K562 (cell line): Measurements from ENCODE around the gene ACE. TPM values are rescaled to one million over a fixed set of nuclear protein-coding genes. Genes with fewer than 3 reads are reported as not detected.

Experiments used
- ATAC-seq: fragments of 200-7000 bp; cut with Tn5 transposase; 3 replicates; pipeline ENCODE4 v1.9.1; 2020; ENCODE audit warnings: moderate library complexity
- BruUV-seq: library from RNA; stranded (reverse); fragments of 400-500 nt; replicated peaks from 2 replicates; lab custom pipeline; 2021; lab: Mats Ljungman, UMichigan
- CTCF ChIA-PET: fragments of 300-600 bp; formaldehyde crosslinking; extraction: SDS; loops from one replicate; lab custom pipeline; 2021; ENCODE audit warnings: low intra/inter-chr PET ratio; lab: Yijun Ruan, JAX
- POLR2A ChIA-PET: fragments of 300-600, 350-650 bp; sonication (Branson Sonifier 250); formaldehyde crosslinking; extraction: SDS; loops from one replicate; lab custom pipeline; 2021; ENCODE audit warnings: antibody characterized with exemption, inconsistent platforms; lab: Yijun Ruan, JAX
- DNase-seq, 4 experiments: peaks; one replicate each; pipeline versions ENCODE4 v3.0.0 to v3.0.0-alpha.2; 2011 to 2018; ENCODE audit warnings: low spot score in 3 of 4, mixed read lengths in 3 of 4; ENCODE audit errors: extremely low read depth in 1 of 4
- FAIRE-seq: peaks from 2 replicates; lab custom pipeline; 2011; peaks lifted over from hg19 to GRCh38; lab: Jason Lieb, UNC
- H2AFZ ChIP-seq: 2 replicates; pipeline ENCODE4 v1.6.0; 2011; ENCODE audit warnings: low read depth, low read length, control low read depth, inconsistent platforms
- H3K27ac ChIP-seq: fragments of 200-600 bp; 3 replicates; pipeline ENCODE4 v1.8.0; 2011; ENCODE audit warnings: low read depth, mild to moderate bottlenecking, control low read depth, inconsistent platforms, low read length, moderate library complexity, mixed read lengths; ENCODE audit errors: extremely low read depth
- H3K27me3 ChIP-seq, 2 experiments: fragments of 300-600 bp in 1 of 2; 2 replicates in 1 of 2; 3 replicates in 1 of 2; pipeline versions ENCODE4 v1.6.0 to v1.8.0; 2011; ENCODE audit warnings: inconsistent platforms in 2 of 2, low read length in 2 of 2, mild to moderate bottlenecking in 1 of 2, mixed read lengths in 1 of 2, moderate library complexity in 1 of 2; ENCODE audit not compliant: control insufficient read depth in 2 of 2, insufficient read depth in 2 of 2
- H3K36me3 ChIP-seq: fragments of 300-600 bp; 3 replicates; pipeline ENCODE4 v1.8.0; 2011; ENCODE audit warnings: mild to moderate bottlenecking, low read length, inconsistent platforms; ENCODE audit not compliant: control insufficient read depth, insufficient read depth
- H3K4me1 ChIP-seq, 2 experiments: fragments of 200-600 bp in 1 of 2; replicated peaks in 1 of 2; 2 replicates in 1 of 2; 3 replicates in 1 of 2; pipeline versions ENCODE4 v1.5.1 to v1.8.0; 2011; ENCODE audit warnings: inconsistent platforms in 2 of 2, low read length in 2 of 2, mild to moderate bottlenecking in 1 of 2, mixed read lengths in 1 of 2, moderate library complexity in 1 of 2; ENCODE audit not compliant: control insufficient read depth in 2 of 2, insufficient read depth in 2 of 2
- H3K4me2 ChIP-seq: 2 replicates; pipeline ENCODE4 v1.6.1; 2011; ENCODE audit warnings: low read length, control low read depth, inconsistent platforms, mixed read lengths; ENCODE audit not compliant: insufficient read depth
- H3K4me3 ChIP-seq: fragments of 200-600 bp; sonication (generic), shearing (Covaris generic); 2 replicates; pipeline ENCODE4 v1.5.1; 2016; ENCODE audit warnings: control low read depth, inconsistent platforms
- H3K79me2 ChIP-seq: fragments of 200-600 bp; 3 replicates; pipeline ENCODE4 v1.8.0; 2011; ENCODE audit warnings: low read length, inconsistent platforms; ENCODE audit not compliant: control insufficient read depth, insufficient read depth
- H3K9ac ChIP-seq, 2 experiments: 2 replicates each; pipeline versions ENCODE4 v1.6.0 to v1.6.1; 2011; ENCODE audit warnings: low read depth in 2 of 2, low read length in 2 of 2, control low read depth in 1 of 2, inconsistent platforms in 1 of 2, mild to moderate bottlenecking in 1 of 2, mixed read lengths in 1 of 2; ENCODE audit not compliant: insufficient read depth in 1 of 2
- H3K9me1 ChIP-seq: one replicate; pipeline ENCODE4 v1.6.0; 2011; ENCODE audit warnings: inconsistent platforms, mild to moderate bottlenecking, low read length, moderate library complexity; ENCODE audit not compliant: control insufficient read depth, insufficient read depth
- H3K9me3 ChIP-seq: replicated peaks from 2 replicates; pipeline ENCODE4 v1.5.1; 2011; ENCODE audit warnings: low read depth, low read length, inconsistent platforms; ENCODE audit not compliant: control insufficient read depth, insufficient read depth
- H4K20me1 ChIP-seq: replicated peaks from 2 replicates; pipeline ENCODE4 v1.6.1; 2011; ENCODE audit warnings: low read length, inconsistent platforms, mixed read lengths; ENCODE audit not compliant: control insufficient read depth, insufficient read depth
- ZBTB8A ChIP-seq: fragments of 450-650 bp; IDR thresholded peaks from 2 replicates; pipeline ENCODE4 v1.6.1; 2018; ENCODE audit warnings: mild to moderate bottlenecking, moderate library complexity; ENCODE audit not compliant: partially characterized antibody
- ZNF263 ChIP-seq: sonication (generic); formaldehyde crosslinking; IDR thresholded peaks from 2 replicates; pipeline ENCODE4 v1.8.0; 2022; ENCODE audit warnings: mild to moderate bottlenecking, missing genetic modification reagents, borderline replicate concordance
- WGBS: fragments of 100-300 bp; shearing (Covaris generic); methylation state at CpG from one replicate; pipeline ENCODE4 v1.1.6; 2016; ENCODE audit warnings: low coverage, mixed read lengths; ENCODE audit not compliant: insufficient coverage; ENCODE audit errors: missing lambda C conversion rate; 5-methylcytosine and 5-hydroxymethylcytosine counted together
- in situ Hi-C: fragments of 300-500 bp; cut with MboI; formaldehyde crosslinking; loops from 4 replicates; pipeline ENCODE4 v1.15.0; 2018; ENCODE audit warnings: inconsistent platforms, mixed read lengths
- intact Hi-C: fragments of 100-400 bp; cut with micrococcal nuclease; formaldehyde crosslinking; loops from 2 replicates; pipeline ENCODE4 v1.14.2; 2022
- polyA plus RNA-seq, 8 experiments: library from polyadenylated mRNA; depleted of rRNA in 4 of 8; stranded (reverse) in 5 of 8; unstranded in 3 of 8; fragments of >200 nt; fragmentation: Nextera tagmentation in 2 of 8; fragmentation: Illumina TruSeq in 1 of 8; extraction: Ambion mirVana in 2 of 8; extraction: Trizol in 1 of 8; gene quantifications; 2 replicates each; pipeline versions ENCODE4 v1.2.1 to v1.2.3, GENCODE V29; 2011 to 2014; ENCODE audit warnings: inconsistent platforms in 1 of 8, missing spikeins in 1 of 8
- total RNA-seq, 7 experiments: library from RNA; depleted of rRNA in 6 of 7; stranded (reverse); fragments of >200 nt in 6 of 7; fragmentation: Illumina TruSeq in 2 of 7; extraction: Trizol in 2 of 7; gene quantifications; 2 replicates each; pipeline versions ENCODE4 v1.2.1 to v1.2.3, GENCODE V29; 2011 to 2021; ENCODE audit warnings: low replicate concordance in 1 of 7
- TF ChIP-seq, protein P1 (sequence below): fragments of 450-650 bp; IDR thresholded peaks from 2 replicates; pipeline ENCODE4 v1.6.1; 2016

The ACE gene
- total and polyA plus RNA-seq, 9 of the 15 experiments (the other 6 are each of a cell fraction or from before 2014, with no cell fraction given): 0.07 to 2.5 (median 0.47) TPM; not detected in 1

DNA sequence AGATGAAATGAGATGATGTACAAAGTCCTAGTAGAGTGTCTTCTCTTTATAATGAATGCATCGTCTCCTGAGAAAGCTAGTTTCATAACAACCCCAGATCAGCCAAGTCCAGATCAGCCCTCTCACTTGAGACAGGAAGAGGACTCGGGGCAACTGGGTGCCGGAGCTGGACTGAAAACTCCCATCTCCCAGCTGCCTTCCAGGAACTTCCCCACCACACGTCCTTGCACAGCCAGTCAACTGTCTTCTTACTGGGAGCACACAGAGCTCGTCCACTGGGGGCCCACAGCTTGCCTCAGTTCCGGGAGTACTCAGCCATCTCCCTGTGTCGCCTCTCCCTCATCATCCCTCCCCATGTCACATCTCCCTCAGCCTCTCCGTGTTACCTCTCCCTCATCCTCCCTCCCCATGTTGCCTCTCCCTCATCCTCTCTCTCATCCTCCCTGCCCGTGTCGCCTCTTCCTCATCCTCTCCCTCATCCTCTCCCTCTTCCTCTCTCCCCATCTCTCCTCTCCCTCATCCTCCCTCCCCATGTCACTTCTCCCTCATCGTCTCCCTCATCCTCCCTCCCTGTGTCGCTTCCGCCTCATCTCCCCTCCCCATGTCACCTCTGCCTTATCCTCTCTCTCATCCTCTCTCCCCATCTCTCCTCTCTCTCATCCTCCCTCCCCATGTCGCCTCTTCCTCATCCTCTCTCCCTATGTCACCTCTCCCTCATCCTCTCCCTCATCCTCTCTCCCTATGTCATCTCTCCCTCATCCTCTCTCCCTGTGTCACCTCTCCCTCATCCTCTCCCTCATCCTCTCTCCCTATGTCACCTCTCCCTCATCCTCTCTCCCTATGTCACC is 23.9 kb downstream of the ACE start:
- no peak for FAIRE-seq
- BruUV-seq: no TSS peak
- CTCF ChIA-PET: no interaction called here
- in situ Hi-C loops: no loop called here
- Histone ChIP-seq H3K79me2 (no peaks in the 10 kb centered on the region), H3K9me1 (no peaks in the 10 kb centered on the region), H3K4me3 (no peak overlapping the region), H3K9ac (0 out of 4 replicates have a peak overlapping the region, but pooled peaks of 1 of the 2 experiments have one; percentile 11), H3K27ac (no peak overlapping the region), H2AFZ (no peak overlapping the region), H3K36me3 (no peaks in the 10 kb centered on the region), H4K20me1 (no peaks in the 10 kb centered on the region), H3K27me3 (peaks cover 22 to 27% of the 10 kb centered on the region in 2 experiments; a peak in 4 of 5 replicates), H3K9me3 (0 out of 2 replicates have a peak, but pooled peaks cover 2% of the 10 kb centered on the region), H3K4me1 (peaks cover 0 to 19% of the 10 kb centered on the region in 2 experiments; a peak in 2 of 5 replicates), H3K4me2 (no peak overlapping the region)
- no peak for DNase-seq
- POLR2A ChIA-PET: no interaction called here
- 4% methylated on average over 13 of the region's 14 CpGs for WGBS
- ATAC-seq: peak; percentile 30; the same call in 2 of the 3 replicates
- no peak for TF ChIP-seq ZBTB8A
- TF ChIP-seq ZNF263 (CRISPR knock-in tag): peak; percentile 88
- TF ChIP-seq, protein P1, sequence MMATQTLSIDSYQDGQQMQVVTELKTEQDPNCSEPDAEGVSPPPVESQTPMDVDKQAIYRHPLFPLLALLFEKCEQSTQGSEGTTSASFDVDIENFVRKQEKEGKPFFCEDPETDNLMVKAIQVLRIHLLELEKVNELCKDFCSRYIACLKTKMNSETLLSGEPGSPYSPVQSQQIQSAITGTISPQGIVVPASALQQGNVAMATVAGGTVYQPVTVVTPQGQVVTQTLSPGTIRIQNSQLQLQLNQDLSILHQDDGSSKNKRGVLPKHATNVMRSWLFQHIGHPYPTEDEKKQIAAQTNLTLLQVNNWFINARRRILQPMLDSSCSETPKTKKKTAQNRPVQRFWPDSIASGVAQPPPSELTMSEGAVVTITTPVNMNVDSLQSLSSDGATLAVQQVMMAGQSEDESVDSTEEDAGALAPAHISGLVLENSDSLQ: 0 out of 2 replicates have a peak, but pooled peaks have one; percentile 13
- intact Hi-C loops: no loop called here
